ENCODE measurements around the gene DBH.

- TF ChIP-seq CTCF (IDR thresholded peaks at IDR 0.05; ENCODE audit: insufficient read depth, low read length) (no peak), POLR2AphosphoS5 (IDR thresholded peaks at IDR 0.05; ENCODE audit: low read depth) (no peak)
These were observed 56.3 kb downstream of the DBH start for GRCh38 chr9:133692364-133692985.
